Left lung (tissue), 10 donors: ENCODE measurements around the gene NR5A2. TPM values are rescaled to one million over a fixed set of nuclear protein-coding genes. Genes with fewer than 3 reads are reported as not detected.

Experiments
- ATAC-seq: fragments of 200-7000 bp; cut with Tn5 transposase; one replicate; pipeline ENCODE4 v1.9.1; 2020; ENCODE audit warnings: moderate library complexity
- DNase-seq, 4 donors: peaks; one replicate each; pipeline ENCODE4 v3.0.0-alpha.2; 2013 to 2020
- H3K27ac ChIP-seq, 2 donors: fragments of 200-600 bp; sonication (generic) in 1 of 2; one replicate each; pipeline versions ENCODE4 v1.5.0 to v1.8.0; 2020 to 2021
- H3K27me3 ChIP-seq, 2 donors: fragments of 200-600 bp; sonication (generic) in 1 of 2; one replicate each; pipeline versions ENCODE4 v1.5.0 to v1.8.0; 2020 to 2021
- H3K36me3 ChIP-seq, 2 donors: fragments of 200-600 bp; sonication (generic) in 1 of 2; one replicate each; pipeline versions ENCODE4 v1.5.0 to v1.8.0; 2020 to 2021
- H3K4me1 ChIP-seq, 2 donors: fragments of 200-600 bp; one replicate each; pipeline ENCODE4 v1.8.0; 2021
- H3K4me3 ChIP-seq, 2 donors: fragments of 200-600 bp; sonication (generic) in 1 of 2; one replicate each; pipeline versions ENCODE4 v1.5.0 to v1.8.0; 2020 to 2021; ENCODE audit warnings: mild to moderate bottlenecking in 1 of 2
- H3K9me3 ChIP-seq, 2 donors: fragments of 200-600 bp; sonication (generic) in 1 of 2; one replicate each; pipeline versions ENCODE4 v1.5.0 to v1.8.0; 2020 to 2021
- intact Hi-C, 2 donors: fragments of 100-400 bp; cut with DNase I; formaldehyde crosslinking; loops; one replicate each; pipeline versions ENCODE4 v1.11.2 to v1.14.2; 2022
- polyA plus RNA-seq, 6 donors: library from polyadenylated mRNA; unstranded; fragments of 120-200 nt; gene quantifications; one replicate each; pipeline ENCODE4 v1.2.1, GENCODE V29; 2013; ENCODE audit not compliant: insufficient read length in 6 of 6
- total RNA-seq, 2 donors: library from RNA; stranded (reverse); fragmentation: NEBNext Ultra II Directional; extraction: Animal tissue kit (Norgen Biotek cat#: 25700); gene quantifications; one replicate each; pipeline ENCODE4 v1.2.1, GENCODE V29; 2021
- TF ChIP-seq, protein P1 (sequence below), 2 donors: fragments of 200-600 bp; sonication (generic) in 1 of 2; IDR thresholded peaks; one replicate each; pipeline versions ENCODE4 v1.5.0 to v1.8.0; 2021; ENCODE audit warnings: antibody characterized with exemption in 2 of 2
- donor health status: DM: no; HTN: yes; CAD: no.
- donor health status: DM: no; HTN: no; CAD: no.

The NR5A2 gene
- total and polyA plus RNA-seq, 8 donors, result 2.8 to 10.7 (median 8.2) TPM

DNA sequence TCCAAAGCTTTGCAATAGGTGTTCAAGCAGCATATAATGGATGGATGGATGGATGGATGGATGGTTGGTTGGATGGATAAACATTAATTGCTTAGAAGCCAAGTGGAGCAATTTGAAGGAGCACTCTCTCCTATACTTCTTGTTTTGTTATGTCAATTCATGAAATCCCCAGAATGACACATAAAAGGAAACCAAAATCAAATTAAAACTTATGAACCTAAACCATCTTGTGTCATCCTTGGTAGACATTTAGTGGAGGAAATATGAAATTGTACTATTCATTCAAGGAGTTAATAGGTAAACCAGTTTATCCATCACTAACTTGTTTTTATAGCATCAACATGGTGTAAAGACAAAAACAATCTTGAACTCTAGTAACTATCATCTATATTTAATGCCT is 122.5 kb downstream of the NR5A2 start:
- peaks cover 2 to 27% of the 10 kb centered on the region in 2 donors for H3K4me1 ChIP-seq
- no peaks in the 10 kb centered on the region for H3K9me3 ChIP-seq
- ATAC-seq (no peak), DNase-seq (no peak)
- intact Hi-C loops, result no loop called here
- TF ChIP-seq, protein P1, sequence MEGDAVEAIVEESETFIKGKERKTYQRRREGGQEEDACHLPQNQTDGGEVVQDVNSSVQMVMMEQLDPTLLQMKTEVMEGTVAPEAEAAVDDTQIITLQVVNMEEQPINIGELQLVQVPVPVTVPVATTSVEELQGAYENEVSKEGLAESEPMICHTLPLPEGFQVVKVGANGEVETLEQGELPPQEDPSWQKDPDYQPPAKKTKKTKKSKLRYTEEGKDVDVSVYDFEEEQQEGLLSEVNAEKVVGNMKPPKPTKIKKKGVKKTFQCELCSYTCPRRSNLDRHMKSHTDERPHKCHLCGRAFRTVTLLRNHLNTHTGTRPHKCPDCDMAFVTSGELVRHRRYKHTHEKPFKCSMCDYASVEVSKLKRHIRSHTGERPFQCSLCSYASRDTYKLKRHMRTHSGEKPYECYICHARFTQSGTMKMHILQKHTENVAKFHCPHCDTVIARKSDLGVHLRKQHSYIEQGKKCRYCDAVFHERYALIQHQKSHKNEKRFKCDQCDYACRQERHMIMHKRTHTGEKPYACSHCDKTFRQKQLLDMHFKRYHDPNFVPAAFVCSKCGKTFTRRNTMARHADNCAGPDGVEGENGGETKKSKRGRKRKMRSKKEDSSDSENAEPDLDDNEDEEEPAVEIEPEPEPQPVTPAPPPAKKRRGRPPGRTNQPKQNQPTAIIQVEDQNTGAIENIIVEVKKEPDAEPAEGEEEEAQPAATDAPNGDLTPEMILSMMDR (IDR thresholded peaks at IDR 0.05), result no peak
- H3K36me3 ChIP-seq, result no peaks in the 10 kb centered on the region
- no peaks in the 10 kb centered on the region for H3K27me3 ChIP-seq
- H3K27ac ChIP-seq, result peak overlapping the region in 1 of 2 donors; percentile 53
- no peak overlapping the region for H3K4me3 ChIP-seq

DNA sequence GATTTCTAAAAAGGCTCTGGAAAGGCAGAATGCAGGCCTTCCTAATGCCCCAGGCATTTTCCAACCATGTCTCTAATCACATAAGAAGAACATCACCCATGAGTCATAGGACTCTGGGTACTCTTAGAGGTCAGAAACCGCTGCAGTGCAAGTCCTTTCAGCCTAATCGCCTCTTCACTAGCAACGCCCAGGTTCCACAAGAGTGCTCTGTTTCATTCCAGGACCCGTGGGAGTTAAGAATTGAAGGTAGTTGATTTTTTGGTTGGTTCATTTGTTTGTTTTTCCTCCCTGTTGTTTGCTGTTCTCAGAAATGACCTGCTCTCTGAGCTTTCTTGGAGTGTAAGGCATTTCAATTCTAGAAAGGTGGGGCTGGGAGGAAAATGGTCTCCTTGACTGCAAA is 123.2 kb downstream of the NR5A2 start:
- intact Hi-C loops, result no loop called here
- DNase-seq, result peak in 1 of 4 donors; percentile 67
- peak; percentile 91 for ATAC-seq
- peak overlapping the region in 1 of 2 donors; percentile 53 for H3K27ac ChIP-seq
- H3K27me3 ChIP-seq, result no peaks in the 10 kb centered on the region
- peaks cover 2 to 27% of the 10 kb centered on the region in 2 donors for H3K4me1 ChIP-seq
- H3K4me3 ChIP-seq, result no peak overlapping the region
- H3K36me3 ChIP-seq, result no peaks in the 10 kb centered on the region
- no peaks in the 10 kb centered on the region for H3K9me3 ChIP-seq
- TF ChIP-seq, protein P1 (IDR thresholded peaks at IDR 0.05), result no peak

DNA sequence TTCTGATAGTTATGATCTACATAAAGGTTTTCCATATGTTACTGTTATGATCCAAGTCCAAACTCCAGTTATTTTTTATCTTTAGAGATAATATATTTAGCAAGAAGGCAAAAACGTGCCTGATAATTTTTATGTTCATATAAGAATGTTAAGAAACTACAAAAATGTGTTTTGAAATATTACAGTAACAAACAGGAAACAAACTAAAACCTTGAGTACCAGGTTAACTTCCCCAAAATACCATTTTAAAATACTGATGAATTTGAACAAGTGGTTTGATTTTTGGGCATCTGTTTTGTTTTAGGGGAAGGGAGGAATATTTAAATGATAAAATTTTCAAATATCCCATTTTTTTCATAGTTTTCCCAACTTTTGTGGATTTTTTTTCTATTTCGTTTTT is 124.8 kb downstream of the NR5A2 start:
- H3K27me3 ChIP-seq, result no peaks in the 10 kb centered on the region
- H3K9me3 ChIP-seq, result no peaks in the 10 kb centered on the region
- peaks cover 2 to 27% of the 10 kb centered on the region in 2 donors for H3K4me1 ChIP-seq
- ATAC-seq (no peak), DNase-seq (no peak)
- peak overlapping the region in 1 of 2 donors; percentile 13 for H3K27ac ChIP-seq
- TF ChIP-seq, protein P1 (IDR thresholded peaks at IDR 0.05), result no peak
- no peak overlapping the region for H3K4me3 ChIP-seq
- H3K36me3 ChIP-seq, result no peaks in the 10 kb centered on the region
- intact Hi-C loops, result no loop called here

DNA sequence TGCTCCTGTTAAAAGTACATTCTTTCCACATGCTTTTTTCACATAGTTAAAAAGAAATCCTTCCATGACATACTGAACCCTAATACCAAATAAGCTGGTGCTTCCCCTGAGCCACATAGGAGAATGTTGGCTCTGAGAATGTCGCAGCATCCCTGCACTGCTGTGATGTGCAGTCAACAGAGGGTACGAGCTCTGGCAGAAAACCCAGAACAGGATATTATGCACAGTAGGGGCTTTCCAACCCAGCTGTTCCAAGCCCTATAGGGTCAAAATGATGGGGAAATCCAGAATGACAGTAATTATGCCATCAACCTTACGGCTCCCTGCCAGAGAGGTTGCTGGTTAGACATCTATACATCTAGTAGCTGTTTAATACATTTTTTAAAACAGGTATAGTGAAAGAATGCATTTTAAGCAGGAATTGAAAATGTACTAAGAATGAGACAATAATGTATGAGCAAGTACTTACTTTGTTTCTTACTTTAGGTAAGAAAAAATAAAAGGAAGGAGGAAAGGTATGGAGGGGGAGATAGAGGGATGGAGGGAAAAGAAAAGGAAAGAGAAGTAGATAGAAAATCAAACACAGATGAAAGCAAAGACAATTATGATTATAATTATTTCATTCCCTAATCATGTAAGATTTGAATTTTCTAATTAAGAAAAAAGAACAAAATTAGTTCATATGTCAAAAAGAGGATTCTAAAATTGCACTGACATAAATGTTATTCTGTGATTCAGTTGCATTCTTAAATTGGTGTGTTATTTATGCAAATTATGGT is 126.0 kb downstream of the NR5A2 start:
- Histone ChIP-seq H3K4me3 (no peak overlapping the region), H3K9me3 (no peaks in the 10 kb centered on the region), H3K27ac (peak overlapping the region in 1 of 2 donors; percentile 61), H3K4me1 (peaks cover 2 to 27% of the 10 kb centered on the region in 2 donors), H3K36me3 (no peaks in the 10 kb centered on the region), H3K27me3 (no peaks in the 10 kb centered on the region)
- TF ChIP-seq, protein P1 (IDR thresholded peaks at IDR 0.05), result no peak
- DNase-seq, result no peak
- intact Hi-C loops, result no loop called here
- ATAC-seq, result no peak

DNA sequence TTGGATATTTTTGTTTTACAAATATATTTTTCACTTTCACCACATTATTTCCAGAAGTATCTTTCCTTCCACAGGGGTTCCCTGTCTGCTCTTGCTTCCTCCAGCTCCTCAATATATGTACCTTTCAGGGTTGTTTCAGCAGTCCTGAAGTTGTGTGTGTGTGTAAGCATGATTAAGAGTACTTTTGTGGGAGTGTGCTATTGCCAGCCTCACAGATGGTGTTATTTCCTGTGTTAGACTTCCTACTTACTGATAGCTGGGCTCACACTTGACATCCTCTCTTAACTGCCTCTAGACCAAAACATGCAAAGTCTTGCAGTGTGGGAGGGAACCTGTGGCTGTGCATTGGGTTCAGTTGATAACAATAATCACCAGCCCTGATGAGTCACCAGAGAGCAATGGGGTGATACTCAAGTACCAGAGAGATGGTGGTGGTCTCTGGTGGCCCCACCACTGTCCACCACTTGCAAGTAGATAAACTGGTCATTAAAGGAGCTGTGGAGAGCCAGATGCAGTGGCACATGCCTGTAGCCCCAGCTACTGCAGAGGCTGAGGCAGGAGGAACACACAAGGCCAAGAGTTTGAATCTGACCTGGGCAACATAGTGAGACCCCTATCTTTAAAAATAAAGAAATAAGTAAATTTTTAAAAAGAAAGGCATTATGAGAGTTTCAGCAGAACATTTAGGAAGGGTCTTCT is 126.7 kb downstream of the NR5A2 start:
- no peaks in the 10 kb centered on the region for H3K9me3 ChIP-seq
- TF ChIP-seq, protein P1 (IDR thresholded peaks at IDR 0.05), result no peak
- peaks cover 2 to 27% of the 10 kb centered on the region in 2 donors for H3K4me1 ChIP-seq
- ATAC-seq, result peak; percentile 85
- H3K27ac ChIP-seq, result peak overlapping the region in 1 of 2 donors; percentile 61
- no peaks in the 10 kb centered on the region for H3K36me3 ChIP-seq
- intact Hi-C loops, result no loop called here
- no peaks in the 10 kb centered on the region for H3K27me3 ChIP-seq
- DNase-seq, result no peak
- H3K4me3 ChIP-seq, result no peak overlapping the region
